Measurements from ENCODE around the gene MPPE1. TPM values are rescaled to one million over a fixed set of nuclear protein-coding genes. Genes with fewer than 3 reads are reported as not detected.

Gene MPPE1
- total RNA-seq, 4 donors from 2014 or later: 27.1 to 54.8 (median 30.8) TPM

- TF ChIP-seq, protein P1, sequence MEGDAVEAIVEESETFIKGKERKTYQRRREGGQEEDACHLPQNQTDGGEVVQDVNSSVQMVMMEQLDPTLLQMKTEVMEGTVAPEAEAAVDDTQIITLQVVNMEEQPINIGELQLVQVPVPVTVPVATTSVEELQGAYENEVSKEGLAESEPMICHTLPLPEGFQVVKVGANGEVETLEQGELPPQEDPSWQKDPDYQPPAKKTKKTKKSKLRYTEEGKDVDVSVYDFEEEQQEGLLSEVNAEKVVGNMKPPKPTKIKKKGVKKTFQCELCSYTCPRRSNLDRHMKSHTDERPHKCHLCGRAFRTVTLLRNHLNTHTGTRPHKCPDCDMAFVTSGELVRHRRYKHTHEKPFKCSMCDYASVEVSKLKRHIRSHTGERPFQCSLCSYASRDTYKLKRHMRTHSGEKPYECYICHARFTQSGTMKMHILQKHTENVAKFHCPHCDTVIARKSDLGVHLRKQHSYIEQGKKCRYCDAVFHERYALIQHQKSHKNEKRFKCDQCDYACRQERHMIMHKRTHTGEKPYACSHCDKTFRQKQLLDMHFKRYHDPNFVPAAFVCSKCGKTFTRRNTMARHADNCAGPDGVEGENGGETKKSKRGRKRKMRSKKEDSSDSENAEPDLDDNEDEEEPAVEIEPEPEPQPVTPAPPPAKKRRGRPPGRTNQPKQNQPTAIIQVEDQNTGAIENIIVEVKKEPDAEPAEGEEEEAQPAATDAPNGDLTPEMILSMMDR (IDR thresholded peaks at IDR 0.05; ENCODE audit: low read depth): no peak
Measured at GRCh38 chr18:11872479-11873136, 35.5 kb downstream of the MPPE1 start.

- TF ChIP-seq, protein P1 (IDR thresholded peaks at IDR 0.05; ENCODE audit: low read depth): no peak
Measured at GRCh38 chr18:11871501-11871900, 36.6 kb downstream of the MPPE1 start.

DNA sequence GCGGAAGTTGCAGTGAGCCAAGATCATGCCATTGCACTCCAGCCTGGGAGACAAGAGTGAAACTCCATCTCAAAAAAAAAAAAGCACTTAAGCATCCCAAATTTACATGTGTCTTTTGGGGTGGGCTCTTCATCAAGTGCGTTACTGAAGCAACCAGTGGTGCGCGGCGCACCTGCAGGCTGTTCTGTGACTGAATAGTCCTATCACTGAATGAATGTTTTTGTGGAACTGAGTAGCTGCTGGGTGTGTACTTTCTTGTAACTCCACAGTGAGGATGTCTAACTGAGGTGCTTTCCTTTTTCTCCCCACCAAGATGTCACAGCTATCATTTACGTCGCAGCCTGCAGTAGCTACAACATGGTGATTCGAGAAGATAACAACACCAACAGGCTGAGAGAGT is 39.9 kb downstream of the MPPE1 start:
- TF ChIP-seq, protein P1 (IDR thresholded peaks at IDR 0.05; ENCODE audit: low read depth): no peak

- TF ChIP-seq, protein P1 (IDR thresholded peaks at IDR 0.05; ENCODE audit: low read depth): no peak
Measured at GRCh38 chr18:11866764-11867163, 41.4 kb downstream of the MPPE1 start.

GRCh38 chr18:11866329-11866728 is 41.8 kb downstream of the MPPE1 start:
- TF ChIP-seq, protein P1 (IDR thresholded peaks at IDR 0.05; ENCODE audit: low read depth): no peak

- TF ChIP-seq, protein P1 (IDR thresholded peaks at IDR 0.05; ENCODE audit: low read depth): no peak
Measured at GRCh38 chr18:11865071-11865470, 43.0 kb downstream of the MPPE1 start.

GRCh38 chr18:11864471-11864870 is 43.6 kb downstream of the MPPE1 start:
- TF ChIP-seq, protein P1 (IDR thresholded peaks at IDR 0.05; ENCODE audit: low read depth): no peak
